ENCODE measurements around the gene SGPL1.

The SGPL1 gene

GRCh38 chr10:70906031-70906783 lies 90.5 kb downstream of the SGPL1 start:
- TF ChIP-seq, protein P1, sequence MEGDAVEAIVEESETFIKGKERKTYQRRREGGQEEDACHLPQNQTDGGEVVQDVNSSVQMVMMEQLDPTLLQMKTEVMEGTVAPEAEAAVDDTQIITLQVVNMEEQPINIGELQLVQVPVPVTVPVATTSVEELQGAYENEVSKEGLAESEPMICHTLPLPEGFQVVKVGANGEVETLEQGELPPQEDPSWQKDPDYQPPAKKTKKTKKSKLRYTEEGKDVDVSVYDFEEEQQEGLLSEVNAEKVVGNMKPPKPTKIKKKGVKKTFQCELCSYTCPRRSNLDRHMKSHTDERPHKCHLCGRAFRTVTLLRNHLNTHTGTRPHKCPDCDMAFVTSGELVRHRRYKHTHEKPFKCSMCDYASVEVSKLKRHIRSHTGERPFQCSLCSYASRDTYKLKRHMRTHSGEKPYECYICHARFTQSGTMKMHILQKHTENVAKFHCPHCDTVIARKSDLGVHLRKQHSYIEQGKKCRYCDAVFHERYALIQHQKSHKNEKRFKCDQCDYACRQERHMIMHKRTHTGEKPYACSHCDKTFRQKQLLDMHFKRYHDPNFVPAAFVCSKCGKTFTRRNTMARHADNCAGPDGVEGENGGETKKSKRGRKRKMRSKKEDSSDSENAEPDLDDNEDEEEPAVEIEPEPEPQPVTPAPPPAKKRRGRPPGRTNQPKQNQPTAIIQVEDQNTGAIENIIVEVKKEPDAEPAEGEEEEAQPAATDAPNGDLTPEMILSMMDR (IDR thresholded peaks at IDR 0.05) = no peak

GRCh38 chr10:70906953-70907636 lies 91.3 kb downstream of the SGPL1 start:
- H3K27ac ChIP-seq = no peak overlapping the region
- H3K36me3 ChIP-seq (ENCODE audit: control insufficient read depth, insufficient read depth, low read length) = no peaks in the 10 kb centered on the region
- no peaks in the 10 kb centered on the region for H3K4me1 ChIP-seq
- no peak overlapping the region for H3K9ac ChIP-seq
- TF ChIP-seq, protein P1 (IDR thresholded peaks at IDR 0.05) = no peak
- no peaks in the 10 kb centered on the region for H3K27me3 ChIP-seq (ENCODE audit: control insufficient read depth, insufficient read depth, low read length)
- H3K79me2 ChIP-seq = no peaks in the 10 kb centered on the region
- H3K4me3 ChIP-seq (ENCODE audit: low read depth, low read length) = no peak overlapping the region
- no peaks in the 10 kb centered on the region for H3K9me3 ChIP-seq (ENCODE audit: control insufficient read depth, low read length)
- no peak overlapping the region for H2AFZ ChIP-seq
- no peak overlapping the region for H3K4me2 ChIP-seq (ENCODE audit: low read length)

More at GRCh38 chr10:70906031-70906783, 90.5 kb downstream of the SGPL1 start:
- H3K4me2 ChIP-seq (ENCODE audit: low read length) = no peak overlapping the region
- no peak overlapping the region for H3K9ac ChIP-seq
- H3K27ac ChIP-seq = no peak overlapping the region
- H3K27me3 ChIP-seq (ENCODE audit: control insufficient read depth, insufficient read depth, low read length) = no peaks in the 10 kb centered on the region
- H3K4me1 ChIP-seq = no peaks in the 10 kb centered on the region
- H3K4me3 ChIP-seq (ENCODE audit: low read depth, low read length) = no peak overlapping the region
- no peaks in the 10 kb centered on the region for H3K79me2 ChIP-seq
- no peaks in the 10 kb centered on the region for H3K9me3 ChIP-seq (ENCODE audit: control insufficient read depth, low read length)
- H3K36me3 ChIP-seq (ENCODE audit: control insufficient read depth, insufficient read depth, low read length) = no peaks in the 10 kb centered on the region
- no peak overlapping the region for H2AFZ ChIP-seq

DNA sequence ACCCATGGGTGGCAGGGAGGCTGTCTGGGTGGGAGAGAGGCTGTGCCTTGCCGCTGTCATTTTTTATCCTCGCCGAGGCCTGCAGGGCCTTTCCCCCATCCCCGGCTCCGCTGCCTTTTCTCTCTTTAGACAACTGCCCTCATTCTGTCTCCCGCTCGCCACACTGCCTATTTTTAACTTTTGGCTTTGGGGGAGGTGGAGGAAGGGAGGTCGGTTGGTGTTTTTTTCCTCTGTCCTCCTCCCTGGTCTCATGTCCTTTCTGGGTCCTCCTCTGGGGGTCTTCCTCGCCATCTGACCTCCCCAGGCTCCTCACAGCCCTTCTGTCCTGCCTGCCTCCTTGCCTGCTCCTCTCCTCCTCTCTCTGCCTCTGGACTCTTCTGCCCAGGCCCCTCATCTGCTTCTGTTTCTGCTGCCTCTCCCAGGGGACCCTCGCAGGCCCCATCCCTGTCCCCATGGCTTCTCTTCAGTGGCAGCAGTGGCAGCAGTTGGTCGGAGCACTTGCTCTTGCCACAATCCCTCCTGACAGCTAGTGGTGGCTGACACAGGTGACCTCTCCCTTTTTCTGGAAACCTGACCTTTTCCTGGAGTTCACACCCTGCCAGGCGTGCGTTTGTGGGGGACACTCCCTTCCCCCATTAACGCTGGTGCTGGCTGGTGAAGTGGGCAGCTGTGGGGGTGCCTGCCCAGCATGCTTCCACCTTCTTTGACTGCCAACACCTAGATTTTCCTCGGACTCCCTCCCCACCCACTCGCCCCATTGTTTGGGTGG lies 92.1 kb downstream of the SGPL1 start:
- Histone ChIP-seq H3K4me2 (ENCODE audit: low read length) (no peak overlapping the region), H3K27me3 (ENCODE audit: control insufficient read depth, insufficient read depth, low read length) (no peaks in the 10 kb centered on the region), H3K9ac (no peak overlapping the region), H3K9me3 (ENCODE audit: control insufficient read depth, low read length) (no peaks in the 10 kb centered on the region), H2AFZ (no peak overlapping the region), H3K4me1 (no peaks in the 10 kb centered on the region), H3K36me3 (ENCODE audit: control insufficient read depth, insufficient read depth, low read length) (no peaks in the 10 kb centered on the region), H3K4me3 (ENCODE audit: low read depth, low read length) (no peak overlapping the region), H3K27ac (no peak overlapping the region), H3K79me2 (no peaks in the 10 kb centered on the region)
- TF ChIP-seq, protein P1 (IDR thresholded peaks at IDR 0.05) = no peak

- H3K9me3 ChIP-seq (ENCODE audit: control insufficient read depth, low read length) = no peaks in the 10 kb centered on the region
- no peak overlapping the region for H3K4me3 ChIP-seq (ENCODE audit: low read depth, low read length)
- H3K27ac ChIP-seq = no peak overlapping the region
- H3K4me2 ChIP-seq (ENCODE audit: low read length) = no peak overlapping the region
- no peaks in the 10 kb centered on the region for H3K27me3 ChIP-seq (ENCODE audit: control insufficient read depth, insufficient read depth, low read length)
- H3K9ac ChIP-seq = no peak overlapping the region
- no peaks in the 10 kb centered on the region for H3K4me1 ChIP-seq
- no peak overlapping the region for H2AFZ ChIP-seq
- no peaks in the 10 kb centered on the region for H3K79me2 ChIP-seq
- TF ChIP-seq, protein P1 (IDR thresholded peaks at IDR 0.05) = no peak
- no peaks in the 10 kb centered on the region for H3K36me3 ChIP-seq (ENCODE audit: control insufficient read depth, insufficient read depth, low read length)
Measured at GRCh38 chr10:70908406-70909296, 92.9 kb downstream of the SGPL1 start.

All from parathyroid adenoma (tissue), 2 donors.